OCI-LY3 (cell line): ENCODE data around the gene SCARF1.

Source experiments
- CTCF ChIP-seq: fragments of 200-600, 300-600 bp; sonication (generic); IDR thresholded peaks from 2 replicates; pipeline ENCODE4 v1.5.1; 2014; ENCODE audit warnings: antibody characterized with exemption, low read length, low read depth
- EZH2phosphoT487 ChIP-seq: fragments of 200-600 bp; shearing (Covaris generic); IDR thresholded peaks from 2 replicates; pipeline ENCODE4 v1.6.1; 2018; ENCODE audit warnings: antibody characterized with exemption, mixed run types, low read depth

GRCh38 chr17:1625581-1625980, 20.0 kb downstream of the SCARF1 start:
- TF ChIP-seq CTCF (no peak), EZH2phosphoT487 (no peak)
